Esophagus squamous epithelium (tissue), 4 donors: ENCODE data around the gene FAM227A.

Source experiments
- POLR2A ChIP-seq, 4 donors: fragments of 450-650 bp; IDR thresholded peaks; one replicate each; pipeline ENCODE4 v1.6.1; 2017; ENCODE audit warnings: antibody characterized with exemption in 4 of 4, mild to moderate bottlenecking in 4 of 4, moderate library complexity in 3 of 4
- TF ChIP-seq, protein P1 (sequence below), 6 experiments: fragments of 450-650 bp in 4 of 6; fragments of 200-600 bp in 2 of 6; sonication (generic) in 2 of 6; IDR thresholded peaks; one replicate each; pipeline ENCODE4 v1.5.1; 2016 to 2019; ENCODE audit warnings: antibody characterized with exemption in 6 of 6, mild to moderate bottlenecking in 4 of 6, moderate library complexity in 4 of 6

DNA sequence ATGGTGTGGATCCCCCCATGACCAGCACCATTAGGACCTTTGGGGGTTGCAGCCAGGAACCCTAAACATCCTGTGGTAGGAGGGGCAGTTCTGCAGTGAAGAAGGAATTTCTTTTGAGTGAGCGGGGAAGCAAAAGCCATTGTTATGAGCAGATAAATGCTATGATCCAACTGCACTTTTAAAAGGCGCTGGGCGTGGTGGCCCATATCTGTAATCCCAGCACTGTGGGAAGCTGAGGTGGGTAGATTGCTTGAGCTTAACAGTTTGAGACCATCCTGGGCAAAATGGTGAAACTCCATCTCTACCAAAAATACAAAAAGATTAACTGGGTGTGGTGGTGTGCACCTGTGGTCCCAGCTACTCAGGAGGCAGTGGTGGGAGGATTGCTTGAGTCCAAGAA is 19.6 kb upstream of the FAM227A start:
- TF ChIP-seq, protein P1, sequence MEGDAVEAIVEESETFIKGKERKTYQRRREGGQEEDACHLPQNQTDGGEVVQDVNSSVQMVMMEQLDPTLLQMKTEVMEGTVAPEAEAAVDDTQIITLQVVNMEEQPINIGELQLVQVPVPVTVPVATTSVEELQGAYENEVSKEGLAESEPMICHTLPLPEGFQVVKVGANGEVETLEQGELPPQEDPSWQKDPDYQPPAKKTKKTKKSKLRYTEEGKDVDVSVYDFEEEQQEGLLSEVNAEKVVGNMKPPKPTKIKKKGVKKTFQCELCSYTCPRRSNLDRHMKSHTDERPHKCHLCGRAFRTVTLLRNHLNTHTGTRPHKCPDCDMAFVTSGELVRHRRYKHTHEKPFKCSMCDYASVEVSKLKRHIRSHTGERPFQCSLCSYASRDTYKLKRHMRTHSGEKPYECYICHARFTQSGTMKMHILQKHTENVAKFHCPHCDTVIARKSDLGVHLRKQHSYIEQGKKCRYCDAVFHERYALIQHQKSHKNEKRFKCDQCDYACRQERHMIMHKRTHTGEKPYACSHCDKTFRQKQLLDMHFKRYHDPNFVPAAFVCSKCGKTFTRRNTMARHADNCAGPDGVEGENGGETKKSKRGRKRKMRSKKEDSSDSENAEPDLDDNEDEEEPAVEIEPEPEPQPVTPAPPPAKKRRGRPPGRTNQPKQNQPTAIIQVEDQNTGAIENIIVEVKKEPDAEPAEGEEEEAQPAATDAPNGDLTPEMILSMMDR (IDR thresholded peaks at IDR 0.05) = no peak
- TF ChIP-seq POLR2A (IDR thresholded peaks at IDR 0.05) = no peak
